NT2/D1 (cell line): ENCODE data around the gene SYVN1.

Experiments used
- SUZ12 ChIP-seq: IDR thresholded peaks from 2 replicates; pipeline ENCODE4 v1.6.1; 2011; ENCODE audit not compliant: insufficient read length, insufficient read depth; ENCODE audit errors: extremely low read depth
- YY1 ChIP-seq: IDR thresholded peaks from 2 replicates; pipeline ENCODE4 v1.6.1; 2011; ENCODE audit not compliant: insufficient read length, insufficient read depth

DNA sequence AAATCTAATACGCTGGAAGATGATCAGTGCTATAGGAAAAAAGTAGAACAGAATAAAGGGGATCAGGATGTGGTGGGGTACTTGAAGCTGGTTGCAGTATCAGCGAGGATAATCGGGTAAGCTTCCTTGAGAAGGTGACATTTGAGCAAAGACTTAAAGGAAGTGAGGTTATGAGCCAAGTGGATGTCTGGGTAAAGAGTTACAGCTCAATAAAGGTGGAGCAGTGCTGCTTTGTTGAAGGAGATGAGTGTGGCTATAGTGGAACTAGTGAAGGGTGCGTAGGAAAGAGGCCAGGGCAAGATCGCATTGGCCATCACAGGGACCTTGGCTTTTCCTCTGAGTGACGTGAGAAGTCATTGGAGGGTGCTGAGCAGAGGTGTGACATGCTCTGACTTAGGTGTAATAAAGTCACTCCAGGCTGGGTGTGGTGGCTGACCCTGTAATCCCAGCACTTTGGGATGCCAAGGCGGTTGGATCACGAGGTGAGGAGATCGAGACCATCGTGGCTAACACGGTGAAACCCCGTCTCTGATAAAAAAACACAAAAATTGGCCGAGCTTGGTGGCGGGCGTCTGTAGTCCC, 2.3 kb upstream of the SYVN1 start:
- TF ChIP-seq YY1, result no peak
- no peak for TF ChIP-seq SUZ12
